Measurements from ENCODE around the gene CELSR1. TPM values are rescaled to one million over a fixed set of nuclear protein-coding genes. Genes with fewer than 3 reads are reported as not detected.
"Not testable (repeated sequence)": the region's sequence is repeated elsewhere in the genome, so short reads cannot be mapped to it uniquely, and the experiment has no call there.

CELSR1 gene
- total RNA-seq, 1 experiment from 2014 or later = 30.7 TPM

GRCh38 chr22:46397951-46398350 is 139.5 kb downstream of the CELSR1 start:
- Histone ChIP-seq H3K4me1 (ENCODE audit: control insufficient read depth, insufficient read depth, low read length) (no peaks in the 10 kb centered on the region), H3K27ac (ENCODE audit: low read length) (no peak overlapping the region), H3K9me3 (ENCODE audit: control insufficient read depth, insufficient read depth, low read depth, low read length) (no peaks in the 10 kb centered on the region), H3K27me3 (ENCODE audit: control insufficient read depth, insufficient read depth, low read length) (no peaks in the 10 kb centered on the region), H3K4me3 (ENCODE audit: low read depth in 2 of 2, low read length in 2 of 2) (no peak overlapping the region), H3K36me3 (ENCODE audit: control insufficient read depth, insufficient read depth, low read length) (no peaks in the 10 kb centered on the region)
- no peak for TF ChIP-seq TCF7L2 (IDR thresholded peaks at IDR 0.05; ENCODE audit: low read depth, low read length)
- TF ChIP-seq, protein P1, sequence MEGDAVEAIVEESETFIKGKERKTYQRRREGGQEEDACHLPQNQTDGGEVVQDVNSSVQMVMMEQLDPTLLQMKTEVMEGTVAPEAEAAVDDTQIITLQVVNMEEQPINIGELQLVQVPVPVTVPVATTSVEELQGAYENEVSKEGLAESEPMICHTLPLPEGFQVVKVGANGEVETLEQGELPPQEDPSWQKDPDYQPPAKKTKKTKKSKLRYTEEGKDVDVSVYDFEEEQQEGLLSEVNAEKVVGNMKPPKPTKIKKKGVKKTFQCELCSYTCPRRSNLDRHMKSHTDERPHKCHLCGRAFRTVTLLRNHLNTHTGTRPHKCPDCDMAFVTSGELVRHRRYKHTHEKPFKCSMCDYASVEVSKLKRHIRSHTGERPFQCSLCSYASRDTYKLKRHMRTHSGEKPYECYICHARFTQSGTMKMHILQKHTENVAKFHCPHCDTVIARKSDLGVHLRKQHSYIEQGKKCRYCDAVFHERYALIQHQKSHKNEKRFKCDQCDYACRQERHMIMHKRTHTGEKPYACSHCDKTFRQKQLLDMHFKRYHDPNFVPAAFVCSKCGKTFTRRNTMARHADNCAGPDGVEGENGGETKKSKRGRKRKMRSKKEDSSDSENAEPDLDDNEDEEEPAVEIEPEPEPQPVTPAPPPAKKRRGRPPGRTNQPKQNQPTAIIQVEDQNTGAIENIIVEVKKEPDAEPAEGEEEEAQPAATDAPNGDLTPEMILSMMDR (IDR thresholded peaks at IDR 0.05) = no peak
- TF ChIP-seq POLR2AphosphoS5 (IDR thresholded peaks at IDR 0.05; ENCODE audit: low read depth, low read length) = no peak
- TF ChIP-seq, protein P2, sequence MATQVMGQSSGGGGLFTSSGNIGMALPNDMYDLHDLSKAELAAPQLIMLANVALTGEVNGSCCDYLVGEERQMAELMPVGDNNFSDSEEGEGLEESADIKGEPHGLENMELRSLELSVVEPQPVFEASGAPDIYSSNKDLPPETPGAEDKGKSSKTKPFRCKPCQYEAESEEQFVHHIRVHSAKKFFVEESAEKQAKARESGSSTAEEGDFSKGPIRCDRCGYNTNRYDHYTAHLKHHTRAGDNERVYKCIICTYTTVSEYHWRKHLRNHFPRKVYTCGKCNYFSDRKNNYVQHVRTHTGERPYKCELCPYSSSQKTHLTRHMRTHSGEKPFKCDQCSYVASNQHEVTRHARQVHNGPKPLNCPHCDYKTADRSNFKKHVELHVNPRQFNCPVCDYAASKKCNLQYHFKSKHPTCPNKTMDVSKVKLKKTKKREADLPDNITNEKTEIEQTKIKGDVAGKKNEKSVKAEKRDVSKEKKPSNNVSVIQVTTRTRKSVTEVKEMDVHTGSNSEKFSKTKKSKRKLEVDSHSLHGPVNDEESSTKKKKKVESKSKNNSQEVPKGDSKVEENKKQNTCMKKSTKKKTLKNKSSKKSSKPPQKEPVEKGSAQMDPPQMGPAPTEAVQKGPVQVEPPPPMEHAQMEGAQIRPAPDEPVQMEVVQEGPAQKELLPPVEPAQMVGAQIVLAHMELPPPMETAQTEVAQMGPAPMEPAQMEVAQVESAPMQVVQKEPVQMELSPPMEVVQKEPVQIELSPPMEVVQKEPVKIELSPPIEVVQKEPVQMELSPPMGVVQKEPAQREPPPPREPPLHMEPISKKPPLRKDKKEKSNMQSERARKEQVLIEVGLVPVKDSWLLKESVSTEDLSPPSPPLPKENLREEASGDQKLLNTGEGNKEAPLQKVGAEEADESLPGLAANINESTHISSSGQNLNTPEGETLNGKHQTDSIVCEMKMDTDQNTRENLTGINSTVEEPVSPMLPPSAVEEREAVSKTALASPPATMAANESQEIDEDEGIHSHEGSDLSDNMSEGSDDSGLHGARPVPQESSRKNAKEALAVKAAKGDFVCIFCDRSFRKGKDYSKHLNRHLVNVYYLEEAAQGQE (IDR thresholded peaks at IDR 0.05; ENCODE audit: insufficient read depth in 1 of 2, low read depth in 2 of 2, low read length in 1 of 2) = no peak
- no peak for TF ChIP-seq SIN3A (IDR thresholded peaks at IDR 0.05; ENCODE audit: borderline replicate concordance, insufficient read depth, low read depth, low read length)
- in situ Hi-C loops (cut with HindIII; ENCODE audit: low pct_unique_long_range_greater_than_20kb, low sequenced_read_pairs) = no loop called here
- ChIA-PET CTCF (no interaction called here), POLR2A (no interaction called here)
- DNase-seq (ENCODE audit: low read depth, low spot score) (no peak), ATAC-seq (no peak)
- intact Hi-C loops (cut with micrococcal nuclease; ENCODE audit: unreplicated experiment) = no loop called here
- no TSS peak for BruUV-seq (replicated peaks)

DNA sequence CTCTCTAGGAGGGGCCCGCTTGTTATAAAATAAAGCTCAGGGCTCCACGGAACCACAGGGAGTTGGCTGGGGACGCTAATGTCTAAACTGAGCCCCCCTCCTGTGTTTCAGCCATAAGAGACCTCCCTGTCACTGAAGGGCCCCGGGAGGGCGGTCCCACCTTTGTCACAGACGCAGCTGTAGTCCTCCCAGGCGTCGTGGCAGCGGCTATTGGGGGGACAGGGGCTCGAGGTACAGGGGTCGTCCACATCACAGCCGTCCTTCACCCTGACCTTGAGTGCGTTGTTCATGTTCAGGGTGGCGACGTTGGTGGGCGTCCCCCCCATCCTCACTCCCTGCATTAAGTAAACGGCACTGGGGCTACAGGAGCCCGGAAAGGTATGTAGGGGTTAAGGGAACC is 139.9 kb downstream of the CELSR1 start:
- Histone ChIP-seq H3K36me3 (ENCODE audit: control insufficient read depth, insufficient read depth, low read length) (no peaks in the 10 kb centered on the region), H3K27me3 (ENCODE audit: control insufficient read depth, insufficient read depth, low read length) (no peaks in the 10 kb centered on the region), H3K4me3 (ENCODE audit: low read depth in 2 of 2, low read length in 2 of 2) (no peak overlapping the region), H3K4me1 (ENCODE audit: control insufficient read depth, insufficient read depth, low read length) (no peaks in the 10 kb centered on the region), H3K9me3 (ENCODE audit: control insufficient read depth, insufficient read depth, low read depth, low read length) (no peaks in the 10 kb centered on the region), H3K27ac (ENCODE audit: low read length) (no peak overlapping the region)
- DNase-seq (ENCODE audit: low read depth, low spot score) (no peak), ATAC-seq (no peak)
- CTCF ChIA-PET = no interaction called here
- BruUV-seq (replicated peaks) = no TSS peak
- in situ Hi-C loops (cut with HindIII; ENCODE audit: low pct_unique_long_range_greater_than_20kb, low sequenced_read_pairs) = no loop called here
- POLR2A ChIA-PET = no interaction called here
- TF ChIP-seq, protein P2 (IDR thresholded peaks at IDR 0.05; ENCODE audit: insufficient read depth in 1 of 2, low read depth in 2 of 2, low read length in 1 of 2) = no peak
- TF ChIP-seq POLR2AphosphoS5 (IDR thresholded peaks at IDR 0.05; ENCODE audit: low read depth, low read length) = no peak
- TF ChIP-seq TCF7L2 (IDR thresholded peaks at IDR 0.05; ENCODE audit: low read depth, low read length) = no peak
- TF ChIP-seq SIN3A (IDR thresholded peaks at IDR 0.05; ENCODE audit: borderline replicate concordance, insufficient read depth, low read depth, low read length) = no peak
- TF ChIP-seq, protein P1 (IDR thresholded peaks at IDR 0.05) = no peak
- intact Hi-C loops (cut with micrococcal nuclease; ENCODE audit: unreplicated experiment) = no loop called here

DNA sequence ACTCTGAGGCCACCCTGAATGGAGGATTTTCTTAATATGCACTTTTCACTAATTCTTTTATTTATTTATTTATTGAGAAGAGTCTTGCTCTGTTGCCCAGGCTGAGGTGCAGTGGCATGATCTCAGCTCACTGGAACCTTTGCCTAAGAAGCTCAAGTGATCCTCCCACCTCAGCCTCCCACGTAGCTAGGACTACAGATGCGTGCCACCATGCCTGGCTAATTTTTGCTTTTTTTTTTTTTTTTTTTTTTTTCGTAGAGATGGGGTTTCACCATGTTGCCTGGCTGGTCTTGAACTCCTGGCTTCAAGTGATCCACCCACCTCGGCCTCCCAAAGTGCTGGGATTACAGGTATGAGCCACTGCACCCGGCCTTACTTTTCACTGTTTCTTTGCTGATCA is 140.4 kb downstream of the CELSR1 start:
- BruUV-seq (replicated peaks); intact Hi-C loops (cut with micrococcal nuclease; ENCODE audit: unreplicated experiment); H3K4me1 ChIP-seq (ENCODE audit: control insufficient read depth, insufficient read depth, low read length); CTCF ChIA-PET; POLR2A ChIA-PET; H3K36me3 ChIP-seq (ENCODE audit: control insufficient read depth, insufficient read depth, low read length); H3K9me3 ChIP-seq (ENCODE audit: control insufficient read depth, insufficient read depth, low read depth, low read length); H3K4me3 ChIP-seq (ENCODE audit: low read depth in 2 of 2, low read length in 2 of 2); H3K27me3 ChIP-seq (ENCODE audit: control insufficient read depth, insufficient read depth, low read length); DNase-seq (ENCODE audit: low read depth, low spot score); ATAC-seq; in situ Hi-C loops (cut with HindIII; ENCODE audit: low pct_unique_long_range_greater_than_20kb, low sequenced_read_pairs); H3K27ac ChIP-seq (ENCODE audit: low read length): not testable (repeated sequence)
